Endothelial cell of umbilical vein (primary cell): ENCODE measurements around the gene ETNK1.

Experiments used
- CTCF ChIP-seq, 2 donors: IDR thresholded peaks; 1 replicate in 1 of 2; 2 replicates in 1 of 2; pipeline ENCODE4 v1.5.1; 2011; ENCODE audit warnings: low read length in 2 of 2, mild to moderate bottlenecking in 2 of 2, moderate library complexity in 2 of 2, control low read depth in 1 of 2, inconsistent platforms in 1 of 2, low read depth in 1 of 2; ENCODE audit not compliant: insufficient read depth in 1 of 2; ENCODE audit errors: extremely low read depth in 1 of 2
- EZH2 ChIP-seq: IDR thresholded peaks from 2 replicates; pipeline ENCODE4 v1.6.1; 2012; ENCODE audit warnings: borderline replicate concordance, low read depth, mild to moderate bottlenecking, moderate library complexity, low read length, inconsistent platforms; ENCODE audit not compliant: severe bottlenecking
- GATA2 ChIP-seq: IDR thresholded peaks from 2 replicates; pipeline ENCODE4 v1.7.0; 2011; ENCODE audit warnings: low read depth, mild to moderate bottlenecking, moderate library complexity, mixed read lengths, low read length; ENCODE audit not compliant: insufficient read length, insufficient read depth
- JUN ChIP-seq: IDR thresholded peaks from 2 replicates; pipeline ENCODE4 v1.6.1; 2011; ENCODE audit warnings: borderline replicate concordance, low read depth; ENCODE audit not compliant: insufficient read length, insufficient read depth
- MAX ChIP-seq: IDR thresholded peaks from 2 replicates; pipeline ENCODE4 v1.6.1; 2011; ENCODE audit not compliant: insufficient read depth, insufficient read length
- POLR2A ChIP-seq: IDR thresholded peaks from 2 replicates; pipeline ENCODE4 v1.6.1; 2012; ENCODE audit warnings: low read depth, mild to moderate bottlenecking, control low read depth, low read length
- POLR2AphosphoS5 ChIP-seq: IDR thresholded peaks from 2 replicates; pipeline ENCODE4 v1.6.1; 2012; ENCODE audit warnings: low read depth, mild to moderate bottlenecking, control low read depth, low read length, moderate library complexity; ENCODE audit not compliant: insufficient read depth

- TF ChIP-seq POLR2A (no peak), CTCF (IDR thresholded peaks at IDR 0.05; ENCODE audit: extremely low read depth in 1 of 2, insufficient read depth in 1 of 2, low read depth in 1 of 2, low read length in 2 of 2) (no peak), EZH2 (no peak), POLR2AphosphoS5 (no peak), JUN (no peak), MAX (no peak), GATA2 (no peak)
Measured at GRCh38 chr12:22715254-22715653, 90.3 kb downstream of the ETNK1 start.
